Adrenal gland (tissue), 12 donors: Measurements from ENCODE around the gene GDF2. TPM values are rescaled to one million over a fixed set of nuclear protein-coding genes. Genes with fewer than 3 reads are reported as not detected.

Experiments
- DNase-seq, 7 donors: peaks; one replicate each; pipeline ENCODE4 v3.0.0-alpha.2; 2019 to 2020
- H3K27ac ChIP-seq, 5 donors: fragments of 200-600 bp; sonication (generic) in 4 of 5; 1 replicate in 3 of 5; 2 replicates in 2 of 5; pipeline versions ENCODE4 v1.5.1 to v1.8.0; 2016 to 2020; ENCODE audit warnings: mild to moderate bottlenecking in 1 of 5
- H3K27me3 ChIP-seq: fragments of 200-600 bp; 2 replicates; pipeline ENCODE4 v1.8.0; 2021
- H3K36me3 ChIP-seq, 2 donors: fragments of 200-600 bp; replicated peaks in 1 of 2; 1 replicate in 1 of 2; 2 replicates in 1 of 2; pipeline versions ENCODE4 v1.5.1 to v1.8.0; 2018 to 2022
- H3K4me1 ChIP-seq, 2 donors: fragments of 200-600 bp; replicated peaks in 1 of 2; 1 replicate in 1 of 2; 2 replicates in 1 of 2; pipeline versions ENCODE4 v1.5.1 to v1.8.0; 2018 to 2021
- H3K4me3 ChIP-seq, 4 donors: fragments of 200-600 bp; sonication (generic) in 3 of 4; one replicate each; pipeline ENCODE4 v1.5.1; 2016 to 2018
- H3K9me3 ChIP-seq, 3 donors: fragments of 200-600 bp; sonication (generic) in 1 of 3; replicated peaks in 1 of 3; 1 replicate in 2 of 3; 2 replicates in 1 of 3; pipeline versions ENCODE4 v1.5.1 to v1.8.0; 2016 to 2021
- CTCF ChIP-seq, 6 experiments: fragments of 450-650 bp in 4 of 6; fragments of 200-600 bp in 2 of 6; sonication (generic) in 1 of 6; IDR thresholded peaks; 1 replicate in 5 of 6; 2 replicates in 1 of 6; pipeline versions ENCODE4 v1.5.1 to v1.8.0; 2016 to 2021; ENCODE audit warnings: antibody characterized with exemption in 6 of 6, mild to moderate bottlenecking in 2 of 6, moderate library complexity in 1 of 6
- POLR2A ChIP-seq, 2 donors: fragments of 450-650 bp; IDR thresholded peaks; one replicate each; pipeline ENCODE4 v1.6.1; 2017; ENCODE audit warnings: antibody characterized with exemption in 2 of 2, mild to moderate bottlenecking in 2 of 2, moderate library complexity in 1 of 2
- WGBS, 4 donors: extraction: QIAGEN DNeasy Blood & Tissue Kit in 2 of 4; methylation state at CpG; one replicate each; pipeline versions ENCODE4 v1.1.5 to v1.1.7; 2013 to 2017; 5-methylcytosine and 5-hydroxymethylcytosine counted together
- intact Hi-C, 2 donors: fragments of 100-400 bp; cut with DNase I; formaldehyde crosslinking; loops; one replicate each; pipeline versions ENCODE4 v1.14.1 to v1.15.0; 2022 to 2023
- polyA plus RNA-seq, 3 donors: library from polyadenylated mRNA; stranded (reverse); fragments of 200-250 nt in 2 of 3; fragments of 350-450 nt in 1 of 3; fragmentation: Illumina TruSeq in 1 of 3; extraction: RNeasy Lipid Tissue Mini Kit (QIAGEN cat#74804) in 1 of 3; gene quantifications; one replicate each; pipeline ENCODE4 v1.2.3, GENCODE V29; 2013 to 2014
- total RNA-seq, 9 donors: library from RNA; depleted of rRNA in 4 of 9; stranded (reverse); fragments of >200 nt in 4 of 9; fragments of 120-200 nt in 1 of 9; fragmentation: NEBNext Ultra II Directional in 1 of 9; extraction: Animal tissue kit (Norgen Biotek cat#: 25700) in 1 of 9; gene quantifications; one replicate each; pipeline versions ENCODE4 v1.1.0 to v1.2.4, GENCODE V29; 2013 to 2023
- donor health status: healthy with polysubstance abuse.
- donor health status: Bipolar disorder and iron deficiency.
- donor health status: DM: yes; HTN: yes; CAD: no.
- donor health status: DM: no; HTN: no; CAD: no.
- donor health status: DM: no; HTN: no; CAD: no.
- donor health status: DM: yes; HTN: yes; CAD: no.

Gene GDF2
- total and polyA plus RNA-seq, 12 donors: 0.11 TPM; not detected in 11

GRCh38 chr10:47329855-47330254, 7.6 kb downstream of the GDF2 start:
- no peak for TF ChIP-seq POLR2A (IDR thresholded peaks at IDR 0.05)
- TF ChIP-seq CTCF (IDR thresholded peaks at IDR 0.05): no peak
- H3K27ac ChIP-seq: no peak overlapping the region
- no peaks in the 10 kb centered on the region for H3K27me3 ChIP-seq
- WGBS, 4 donors: 86 to 95% (median 92%) methylated on average over 4 of the region's 4 CpGs
- DNase-seq: no peak
- no peak overlapping the region for H3K4me3 ChIP-seq
- H3K9me3 ChIP-seq: no peaks in the 10 kb centered on the region
- intact Hi-C loops: no loop called here
- H3K4me1 ChIP-seq: peaks cover 0 to 4% of the 10 kb centered on the region in 2 donors
- no peaks in the 10 kb centered on the region for H3K36me3 ChIP-seq

DNA sequence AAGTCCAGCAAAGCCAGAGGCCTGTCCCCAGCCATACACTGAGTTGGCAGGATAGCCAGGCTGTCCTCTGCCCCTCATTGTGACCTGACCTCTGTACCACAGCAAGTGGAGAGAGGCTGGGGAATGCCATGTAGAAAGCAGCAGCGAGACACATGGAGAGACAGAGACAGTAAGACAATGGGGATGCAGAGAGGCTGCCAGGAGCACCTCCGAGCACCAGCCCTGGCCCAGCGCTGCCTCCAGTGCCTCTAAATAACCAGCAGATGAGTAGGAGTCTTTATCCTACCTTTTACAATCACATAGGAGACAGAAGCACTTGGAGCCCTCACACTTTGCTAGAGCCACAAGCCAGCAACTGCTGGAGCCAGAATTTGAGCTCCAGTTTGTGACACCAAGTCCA, 8.1 kb downstream of the GDF2 start:
- WGBS, 4 donors: 87 to 100% (median 96%) methylated on average over 3 of the region's 3 CpGs
- Histone ChIP-seq H3K27me3 (no peaks in the 10 kb centered on the region), H3K4me1 (peaks cover 0 to 4% of the 10 kb centered on the region in 2 donors), H3K36me3 (no peaks in the 10 kb centered on the region), H3K9me3 (no peaks in the 10 kb centered on the region), H3K4me3 (no peak overlapping the region), H3K27ac (no peak overlapping the region)
- intact Hi-C loops: no loop called here
- DNase-seq: no peak
- TF ChIP-seq CTCF (IDR thresholded peaks at IDR 0.05): no peak
- TF ChIP-seq POLR2A (IDR thresholded peaks at IDR 0.05): no peak

GRCh38 chr10:47330804-47331203, 8.6 kb downstream of the GDF2 start:
- Histone ChIP-seq H3K36me3 (no peaks in the 10 kb centered on the region), H3K9me3 (no peaks in the 10 kb centered on the region), H3K4me3 (no peak overlapping the region), H3K27me3 (no peaks in the 10 kb centered on the region), H3K27ac (no peak overlapping the region), H3K4me1 (peaks cover 0 to 4% of the 10 kb centered on the region in 2 donors)
- DNase-seq: peak in 1 of 7 donors; percentile 23
- intact Hi-C loops: no loop called here
- no peak for TF ChIP-seq POLR2A (IDR thresholded peaks at IDR 0.05)
- TF ChIP-seq CTCF (IDR thresholded peaks at IDR 0.05): no peak
- 63 to 76% (median 65%) methylated on average over 3 of the region's 3 CpGs for WGBS, 4 donors

DNA sequence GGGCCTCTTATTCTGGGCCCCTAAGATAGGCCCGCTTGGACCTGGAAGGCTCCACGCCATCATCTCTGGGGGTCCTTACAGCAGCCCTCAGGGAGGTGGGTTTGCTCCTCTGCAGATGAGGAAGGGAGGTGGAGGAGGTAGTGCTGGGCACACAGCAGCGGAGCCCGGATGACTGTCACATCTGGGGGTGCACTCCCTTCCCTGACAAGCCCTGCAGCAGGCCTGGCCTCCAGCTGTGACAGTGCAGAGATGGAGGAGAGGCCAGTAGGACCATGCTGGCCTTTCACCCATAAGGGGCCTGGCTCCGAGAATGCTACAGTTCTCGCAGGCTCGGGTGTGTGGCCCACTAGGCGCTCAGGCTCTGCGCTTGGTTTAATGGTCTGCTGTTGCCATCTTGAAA, 9.2 kb downstream of the GDF2 start:
- Histone ChIP-seq H3K4me1 (peaks cover 0 to 4% of the 10 kb centered on the region in 2 donors), H3K27ac (no peak overlapping the region), H3K27me3 (no peaks in the 10 kb centered on the region), H3K9me3 (no peaks in the 10 kb centered on the region), H3K4me3 (no peak overlapping the region), H3K36me3 (no peaks in the 10 kb centered on the region)
- no peak for TF ChIP-seq CTCF (IDR thresholded peaks at IDR 0.05)
- TF ChIP-seq POLR2A (IDR thresholded peaks at IDR 0.05): no peak
- intact Hi-C loops: no loop called here
- DNase-seq: no peak
- 97 to 100% (median 98%) methylated on average over 3 to 9 of the region's 9 CpGs for WGBS, 4 donors
